Ovary (tissue), 9 donors: ENCODE measurements around the gene MSL1. TPM values are rescaled to one million over a fixed set of nuclear protein-coding genes. Genes with fewer than 3 reads are reported as not detected.
A peak's percentile ranks its signal among the peaks of the same experiment; 100 is the strongest.

Experiments used
- DNase-seq, 5 donors: peaks; one replicate each; pipeline ENCODE4 v3.0.0-alpha.2; 2019 to 2020
- H3K27ac ChIP-seq, 2 donors: fragments of 200-600 bp; one replicate each; pipeline versions ENCODE4 v1.5.1 to v1.8.0; 2019 to 2022
- H3K27me3 ChIP-seq: fragments of 200-600 bp; one replicate; pipeline ENCODE4 v1.8.0; 2022
- H3K36me3 ChIP-seq: fragments of 200-600 bp; sonication (generic); one replicate; pipeline ENCODE4 v1.5.1; 2019
- H3K4me1 ChIP-seq: one replicate; pipeline ENCODE4 v1.8.1; 2013; ENCODE audit warnings: mild to moderate bottlenecking, moderate library complexity; ENCODE audit not compliant: insufficient read depth
- H3K4me3 ChIP-seq: fragments of 200-600 bp; sonication (generic); one replicate; pipeline ENCODE4 v1.5.1; 2017
- H3K9me3 ChIP-seq, 2 donors: fragments of 200-600 bp in 1 of 2; sonication (generic) in 1 of 2; one replicate each; pipeline versions ENCODE4 v1.5.1 to v1.8.1; 2013 to 2019; ENCODE audit warnings: mild to moderate bottlenecking in 1 of 2, moderate library complexity in 1 of 2
- CTCF ChIP-seq, 3 donors: fragments of 450-650 bp in 2 of 3; fragments of 200-600 bp in 1 of 3; IDR thresholded peaks; one replicate each; pipeline versions ENCODE4 v1.5.1 to v1.8.0; 2016 to 2022; ENCODE audit warnings: antibody characterized with exemption in 3 of 3, mild to moderate bottlenecking in 1 of 3
- EP300 ChIP-seq: sonication (generic); formaldehyde crosslinking; IDR thresholded peaks from one replicate; pipeline ENCODE4 v1.6.1; 2017; ENCODE audit warnings: antibody characterized with exemption
- POLR2A ChIP-seq: fragments of 450-650 bp; IDR thresholded peaks from one replicate; pipeline ENCODE4 v1.6.1; 2017; ENCODE audit warnings: antibody characterized with exemption, mild to moderate bottlenecking, moderate library complexity
- WGBS, 3 donors: extraction: QIAGEN DNeasy Blood & Tissue Kit in 1 of 3; methylation state at CpG; one replicate each; pipeline versions ENCODE4 v1.1.5 to v1.1.7; 2013 to 2017; 5-methylcytosine and 5-hydroxymethylcytosine counted together
- intact Hi-C, 4 donors: fragments of 100-400 bp; cut with DNase I; formaldehyde crosslinking; loops; one replicate each; pipeline versions ENCODE4 v1.11.0 to v1.15.1; 2022 to 2023
- polyA plus RNA-seq, 2 donors: library from polyadenylated mRNA; stranded (reverse); fragments of 200-250 nt in 1 of 2; fragments of 350-450 nt in 1 of 2; fragmentation: Illumina TruSeq in 1 of 2; extraction: RNeasy Lipid Tissue Mini Kit (QIAGEN cat#74804) in 1 of 2; gene quantifications; one replicate each; pipeline ENCODE4 v1.2.3, GENCODE V29; 2013 to 2014
- total RNA-seq, 7 donors: library from RNA; depleted of rRNA in 2 of 7; stranded (reverse); fragments of >200 nt in 2 of 7; fragmentation: NEBNext Ultra II Directional in 3 of 7; extraction: Animal tissue kit (Norgen Biotek cat#: 25700) in 3 of 7; gene quantifications; one replicate each; pipeline versions ENCODE4 v1.1.0 to v1.2.4, GENCODE V29; 2016 to 2023
- donor health status: DM: no; HTN: no; CAD: no; lungs with moderate emphysema.
- donor health status: DM: no; HTN: no; CAD: no.
- donor health status: Bipolar disorder and iron deficiency.
- donor health status: DM: yes; HTN: yes; CAD: no.
- donor health status: DM: no; HTN: no; CAD: no.
- donor health status: DM: yes; HTN: yes; CAD: no.

The MSL1 gene
- total and polyA plus RNA-seq, 9 donors = 59.6 to 122 (median 83.3) TPM

GRCh38 chr17:40168262-40168832 is 46.6 kb downstream of the MSL1 start:
- DNase-seq = peak in 1 of 5 donors; percentile 58
- Histone ChIP-seq H3K4me3 (no peak overlapping the region), H3K36me3 (no peaks in the 10 kb centered on the region)

GRCh38 chr17:40170325-40170724 is 48.6 kb downstream of the MSL1 start:
- TF ChIP-seq EP300 (no peak), POLR2A (no peak), CTCF (IDR thresholded peaks at IDR 0.05) (no peak)
- no peak overlapping the region for H3K27ac ChIP-seq
- intact Hi-C loops = loop anchor here in 1 of 4 donors (10.0 kb wide), 1 partner anchor 136 kb away; no protein-coding TSS in a partner anchor
- no peaks in the 10 kb centered on the region for H3K9me3 ChIP-seq
- H3K36me3 ChIP-seq = no peaks in the 10 kb centered on the region
- WGBS, 3 donors = 82 to 93% (median 83%) methylated on average over 2 of the region's 2 CpGs
- no peak overlapping the region for H3K4me3 ChIP-seq
- H3K4me1 ChIP-seq = no peaks in the 10 kb centered on the region
- no peak for DNase-seq
- no peaks in the 10 kb centered on the region for H3K27me3 ChIP-seq

More at GRCh38 chr17:40168262-40168832, 46.6 kb downstream of the MSL1 start:
- intact Hi-C loops = loop anchor here in 3 of 4 donors (5.0 to 10.0 kb wide), 4 partner anchors 54 to 154 kb away; partner anchors contain the start of gene CSF3 (in 2 of the 3)
- peak; percentile 28 to 91 (median 90) for TF ChIP-seq CTCF (IDR thresholded peaks at IDR 0.05)
- no peak for TF ChIP-seq EP300
- TF ChIP-seq POLR2A = no peak
- Histone ChIP-seq H3K27me3 (no peaks in the 10 kb centered on the region), H3K27ac (peak overlapping the region in 1 of 2 donors; percentile 22), H3K4me1 (no peaks in the 10 kb centered on the region), H3K9me3 (no peaks in the 10 kb centered on the region)
- 32 to 39% (median 32%) methylated on average over 11 of the region's 11 CpGs for WGBS, 3 donors

GRCh38 chr17:40171750-40172149 is 50.0 kb downstream of the MSL1 start:
- DNase-seq = no peak
- Histone ChIP-seq H3K36me3 (no peaks in the 10 kb centered on the region), H3K4me3 (no peak overlapping the region), H3K9me3 (no peaks in the 10 kb centered on the region), H3K27me3 (no peaks in the 10 kb centered on the region), H3K4me1 (no peaks in the 10 kb centered on the region), H3K27ac (no peak overlapping the region)
- TF ChIP-seq CTCF (IDR thresholded peaks at IDR 0.05) (no peak), POLR2A (no peak), EP300 (no peak)
- intact Hi-C loops = loop anchor here in 1 of 4 donors (10.0 kb wide), 1 partner anchor 137 kb away; no protein-coding TSS in a partner anchor
- 65 to 88% (median 77%) methylated on average over 1 of the region's 1 CpG for WGBS, 3 donors

- TF ChIP-seq CTCF (IDR thresholded peaks at IDR 0.05) (no peak), EP300 (no peak)
- no peak for DNase-seq
- no peaks in the 10 kb centered on the region for H3K36me3 ChIP-seq
Measured at GRCh38 chr17:40173091-40173777, 51.5 kb downstream of the MSL1 start.

More at GRCh38 chr17:40173091-40173777, 51.5 kb downstream of the MSL1 start:
- no peaks in the 10 kb centered on the region for H3K27me3 ChIP-seq
- H3K4me1 ChIP-seq = no peaks in the 10 kb centered on the region
- H3K4me3 ChIP-seq = no peak overlapping the region
- WGBS, 3 donors = 88 to 95% (median 91%) methylated on average over 4 of the region's 4 CpGs
- H3K27ac ChIP-seq = no peak overlapping the region
- intact Hi-C loops = loop anchor here in 1 of 4 donors (10.0 kb wide), 1 partner anchor 138 kb away; no protein-coding TSS in a partner anchor
- H3K9me3 ChIP-seq = no peaks in the 10 kb centered on the region
